ENCODE results near the gene CIZ1.
A peak's percentile ranks its signal among the peaks of the same experiment; 100 is the strongest.
"Not testable (repeated sequence)": the region's sequence is repeated elsewhere in the genome, so short reads cannot be mapped to it uniquely, and the experiment has no call there.

Gene CIZ1, protein sequence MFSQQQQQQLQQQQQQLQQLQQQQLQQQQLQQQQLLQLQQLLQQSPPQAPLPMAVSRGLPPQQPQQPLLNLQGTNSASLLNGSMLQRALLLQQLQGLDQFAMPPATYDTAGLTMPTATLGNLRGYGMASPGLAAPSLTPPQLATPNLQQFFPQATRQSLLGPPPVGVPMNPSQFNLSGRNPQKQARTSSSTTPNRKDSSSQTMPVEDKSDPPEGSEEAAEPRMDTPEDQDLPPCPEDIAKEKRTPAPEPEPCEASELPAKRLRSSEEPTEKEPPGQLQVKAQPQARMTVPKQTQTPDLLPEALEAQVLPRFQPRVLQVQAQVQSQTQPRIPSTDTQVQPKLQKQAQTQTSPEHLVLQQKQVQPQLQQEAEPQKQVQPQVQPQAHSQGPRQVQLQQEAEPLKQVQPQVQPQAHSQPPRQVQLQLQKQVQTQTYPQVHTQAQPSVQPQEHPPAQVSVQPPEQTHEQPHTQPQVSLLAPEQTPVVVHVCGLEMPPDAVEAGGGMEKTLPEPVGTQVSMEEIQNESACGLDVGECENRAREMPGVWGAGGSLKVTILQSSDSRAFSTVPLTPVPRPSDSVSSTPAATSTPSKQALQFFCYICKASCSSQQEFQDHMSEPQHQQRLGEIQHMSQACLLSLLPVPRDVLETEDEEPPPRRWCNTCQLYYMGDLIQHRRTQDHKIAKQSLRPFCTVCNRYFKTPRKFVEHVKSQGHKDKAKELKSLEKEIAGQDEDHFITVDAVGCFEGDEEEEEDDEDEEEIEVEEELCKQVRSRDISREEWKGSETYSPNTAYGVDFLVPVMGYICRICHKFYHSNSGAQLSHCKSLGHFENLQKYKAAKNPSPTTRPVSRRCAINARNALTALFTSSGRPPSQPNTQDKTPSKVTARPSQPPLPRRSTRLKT

DNA sequence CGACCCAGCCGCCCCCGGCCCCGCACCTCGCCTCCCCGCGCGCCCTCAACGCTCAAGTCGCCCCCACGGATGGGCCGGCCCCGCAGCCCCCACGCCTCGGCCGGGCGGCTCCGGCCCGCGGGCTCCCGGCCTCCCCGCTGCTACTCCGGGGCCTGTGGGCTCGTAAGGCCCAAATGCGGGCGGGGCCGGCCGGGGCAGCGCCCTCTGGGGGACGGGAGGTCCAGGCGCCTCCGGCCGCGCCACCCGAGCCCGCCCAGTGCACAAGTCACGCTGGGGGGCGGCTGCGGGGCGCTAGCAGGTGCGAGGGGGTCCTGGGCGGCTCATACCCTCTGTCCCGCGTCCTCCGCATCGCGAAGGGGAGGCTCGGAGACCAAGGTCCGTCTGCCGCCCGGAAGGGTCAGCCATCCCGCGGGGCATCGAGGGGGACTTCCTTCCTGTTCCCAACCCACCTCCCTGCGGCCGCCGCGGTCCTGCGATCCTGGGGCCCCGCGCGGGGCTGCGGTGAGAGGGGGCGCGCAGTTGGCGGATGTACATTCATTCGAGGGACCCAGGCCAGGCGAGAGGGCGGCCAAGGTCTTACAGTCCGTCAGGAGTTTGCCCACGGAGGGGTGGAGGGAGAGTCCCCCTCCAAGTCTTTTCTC lies at the start of gene CIZ1:
Gene CIZ1, minus strand, starts transcription at position 167 of the 641 bp plus-strand sequence. CDS start 715 bp downstream, outside the sequence.
- peak within 1 kb of the TSS; percentile 90 for H3K4me3 ChIP-seq (ENCODE audit: low read depth, low read length)
- TF ChIP-seq, protein P1, sequence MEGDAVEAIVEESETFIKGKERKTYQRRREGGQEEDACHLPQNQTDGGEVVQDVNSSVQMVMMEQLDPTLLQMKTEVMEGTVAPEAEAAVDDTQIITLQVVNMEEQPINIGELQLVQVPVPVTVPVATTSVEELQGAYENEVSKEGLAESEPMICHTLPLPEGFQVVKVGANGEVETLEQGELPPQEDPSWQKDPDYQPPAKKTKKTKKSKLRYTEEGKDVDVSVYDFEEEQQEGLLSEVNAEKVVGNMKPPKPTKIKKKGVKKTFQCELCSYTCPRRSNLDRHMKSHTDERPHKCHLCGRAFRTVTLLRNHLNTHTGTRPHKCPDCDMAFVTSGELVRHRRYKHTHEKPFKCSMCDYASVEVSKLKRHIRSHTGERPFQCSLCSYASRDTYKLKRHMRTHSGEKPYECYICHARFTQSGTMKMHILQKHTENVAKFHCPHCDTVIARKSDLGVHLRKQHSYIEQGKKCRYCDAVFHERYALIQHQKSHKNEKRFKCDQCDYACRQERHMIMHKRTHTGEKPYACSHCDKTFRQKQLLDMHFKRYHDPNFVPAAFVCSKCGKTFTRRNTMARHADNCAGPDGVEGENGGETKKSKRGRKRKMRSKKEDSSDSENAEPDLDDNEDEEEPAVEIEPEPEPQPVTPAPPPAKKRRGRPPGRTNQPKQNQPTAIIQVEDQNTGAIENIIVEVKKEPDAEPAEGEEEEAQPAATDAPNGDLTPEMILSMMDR (IDR thresholded peaks at IDR 0.05; ENCODE audit: borderline replicate concordance, insufficient read depth, low read depth, low read length) = peak; percentile 90

DNA sequence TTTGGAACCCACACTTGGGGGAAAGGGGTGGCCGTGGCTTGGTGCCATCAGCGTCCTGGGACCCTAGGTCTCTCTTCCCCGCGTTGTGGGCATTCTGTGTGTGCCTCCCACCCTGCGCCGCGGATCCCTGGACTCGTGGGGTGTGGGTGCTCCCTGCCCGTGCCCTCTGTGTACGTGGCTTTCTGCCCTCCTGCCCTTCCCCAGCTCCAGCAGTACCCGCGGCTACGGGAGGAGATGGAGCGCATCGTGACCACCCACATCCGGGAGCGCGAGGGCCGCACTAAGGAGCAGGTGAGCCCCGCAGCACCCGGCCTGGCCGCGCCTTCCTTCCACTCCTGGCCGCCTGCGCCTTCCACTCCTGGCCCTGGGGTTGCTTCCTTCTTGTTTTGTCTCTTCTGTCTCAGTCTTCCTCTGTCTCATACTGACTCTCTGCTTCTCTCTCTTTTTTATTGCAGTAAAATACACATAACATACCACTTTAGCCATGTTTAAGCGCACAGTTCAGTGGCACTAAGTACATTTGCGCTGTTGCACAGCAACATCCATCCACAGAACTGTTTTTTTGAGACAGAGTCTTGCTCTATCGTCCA lies 42.5 kb upstream of the CIZ1 start:
- H3K4me3 ChIP-seq (ENCODE audit: low read depth, low read length) = no peak overlapping the region
- TF ChIP-seq, protein P1 (IDR thresholded peaks at IDR 0.05; ENCODE audit: borderline replicate concordance, insufficient read depth, low read depth, low read length) = no peak

DNA sequence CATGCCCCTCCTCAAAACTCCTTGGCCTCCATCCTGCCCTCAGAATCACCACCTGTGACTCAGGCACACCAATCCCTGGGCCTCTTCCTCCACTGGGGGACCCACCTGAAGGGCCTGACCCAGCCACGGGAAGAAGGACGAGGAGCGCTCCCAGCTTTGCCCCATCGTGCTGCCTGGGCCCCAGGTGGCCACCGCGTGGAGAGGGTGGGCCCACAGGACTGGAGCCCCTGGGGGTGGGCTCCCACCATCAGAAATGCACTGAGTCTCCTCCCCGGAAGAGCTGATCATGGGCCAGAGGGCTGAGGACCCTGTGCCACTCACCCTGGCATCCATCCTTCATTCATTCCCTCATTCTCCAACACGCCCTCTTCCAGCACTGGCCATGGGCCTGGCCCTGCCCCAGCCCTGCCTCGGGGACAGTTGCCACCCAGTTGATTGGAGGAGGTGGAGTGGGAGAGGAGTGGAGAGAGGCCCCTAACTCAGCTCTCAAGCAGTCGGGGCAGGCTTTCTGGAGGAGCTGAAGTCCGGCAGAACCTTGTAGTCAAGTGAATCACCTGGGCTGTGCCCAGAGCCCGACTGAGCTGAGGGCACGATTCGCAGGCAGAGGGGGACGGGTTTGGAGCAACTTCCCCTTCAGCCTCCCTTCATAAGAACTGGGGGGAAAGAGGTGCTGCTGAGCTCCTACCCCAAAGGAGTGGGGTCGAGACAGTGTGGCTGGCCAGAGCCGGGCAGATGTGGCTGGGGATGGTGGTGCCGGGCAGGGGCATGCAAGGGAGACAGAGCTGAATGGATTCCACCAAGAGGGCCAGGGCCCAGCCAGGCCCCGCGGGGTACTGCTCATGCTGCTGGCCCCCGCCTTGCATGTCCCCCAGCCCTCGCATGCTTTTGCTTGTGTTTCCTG lies 41.4 kb upstream of the CIZ1 start:
- TF ChIP-seq, protein P1 (IDR thresholded peaks at IDR 0.05; ENCODE audit: borderline replicate concordance, insufficient read depth, low read depth, low read length) = no peak
- no peak overlapping the region for H3K4me3 ChIP-seq (ENCODE audit: low read depth, low read length)

DNA sequence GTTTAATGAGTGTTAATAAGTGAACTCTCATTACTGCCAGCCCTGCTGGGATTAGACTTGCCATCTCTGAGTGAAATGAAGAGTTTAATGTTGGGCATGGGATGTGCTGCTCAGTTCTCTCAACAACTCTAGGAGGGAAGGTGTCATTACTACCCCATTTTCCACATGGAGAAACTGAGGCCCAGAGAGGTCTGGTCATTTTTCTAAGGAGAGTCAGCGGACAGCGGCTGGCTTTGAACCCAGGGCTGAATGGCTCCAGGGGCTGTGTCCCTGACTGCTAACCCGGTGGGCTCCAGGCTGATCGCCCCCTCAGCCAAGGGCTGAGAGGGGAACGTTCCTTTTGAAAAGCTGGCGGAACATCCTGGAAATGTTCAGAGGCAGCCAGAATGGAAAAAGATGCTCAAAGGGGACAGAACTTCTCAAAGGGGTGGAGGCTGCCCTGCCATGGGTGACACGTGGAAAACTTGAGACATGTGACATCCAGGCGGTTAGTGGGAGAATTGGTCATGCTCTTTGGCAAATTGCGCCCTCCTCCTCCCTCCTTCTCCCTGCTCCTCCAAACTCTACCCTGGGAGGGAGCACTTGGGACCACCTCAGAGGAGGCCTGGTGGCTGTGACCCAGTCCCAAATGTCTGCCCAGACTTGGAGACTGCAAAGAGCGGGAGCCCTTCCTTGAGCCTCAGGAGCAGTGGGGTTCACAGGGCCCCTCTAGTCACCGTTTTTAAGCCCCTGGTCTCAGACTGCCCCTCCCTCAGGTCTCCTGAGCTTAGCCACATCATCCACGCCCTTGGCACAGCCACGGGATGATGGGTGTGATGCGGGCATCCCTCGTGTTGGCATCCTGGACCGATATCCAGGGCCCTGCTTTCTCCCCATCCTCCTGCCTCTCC lies 40.5 kb upstream of the CIZ1 start:
- TF ChIP-seq, protein P1 (IDR thresholded peaks at IDR 0.05; ENCODE audit: borderline replicate concordance, insufficient read depth, low read depth, low read length) = no peak

DNA sequence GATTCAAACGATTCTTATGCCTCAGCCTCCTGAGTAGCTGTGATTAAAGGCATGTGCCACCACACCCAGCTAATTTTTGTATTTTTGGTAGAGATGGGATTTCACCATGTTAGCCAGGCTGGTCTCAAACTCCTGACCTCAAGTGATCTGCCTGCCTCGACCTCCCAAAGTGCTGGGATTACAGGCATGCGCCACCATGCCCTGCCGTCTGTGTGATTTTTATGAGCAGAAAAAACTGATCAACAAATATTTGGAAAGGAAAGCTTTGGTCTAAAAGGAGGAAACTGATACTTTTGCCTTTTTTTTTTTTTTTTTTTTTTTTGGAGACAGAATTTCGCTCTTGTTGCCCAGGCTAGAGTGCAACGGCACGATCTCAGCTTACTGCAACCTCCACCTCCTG lies 39.5 kb upstream of the CIZ1 start:
- H3K4me3 ChIP-seq (ENCODE audit: low read depth, low read length) = not testable (repeated sequence)

More for the DNA sequence above, 40.5 kb upstream of the CIZ1 start:
- H3K4me3 ChIP-seq (ENCODE audit: low read depth, low read length) = no peak overlapping the region

DNA sequence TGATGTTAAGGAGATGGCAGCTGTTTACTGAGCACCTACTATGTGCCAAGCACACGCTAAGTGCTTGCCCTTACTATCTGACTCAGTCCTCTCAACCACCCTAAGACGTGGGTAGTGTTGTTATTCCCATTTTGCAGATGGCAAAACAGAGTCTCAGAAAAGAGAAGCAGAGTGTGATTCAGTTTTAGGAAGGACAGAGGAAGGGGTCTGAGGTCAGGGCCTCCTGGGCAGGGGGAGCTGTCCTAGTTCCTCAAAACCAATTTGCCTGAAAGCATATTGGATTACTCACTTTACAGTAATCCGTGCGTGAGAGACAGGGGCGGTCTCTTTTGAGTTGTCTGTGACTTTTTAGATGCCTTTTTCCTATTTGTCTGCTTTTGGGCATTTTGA lies 35.0 kb upstream of the CIZ1 start:
- TF ChIP-seq, protein P1 (IDR thresholded peaks at IDR 0.05; ENCODE audit: borderline replicate concordance, insufficient read depth, low read depth, low read length) = no peak
- H3K4me3 ChIP-seq (ENCODE audit: low read depth, low read length) = no peak overlapping the region
